ENCODE results near the gene TRDMT1. TPM values are rescaled to one million over a fixed set of nuclear protein-coding genes. Genes with fewer than 3 reads are reported as not detected.

Gene TRDMT1
- total RNA-seq, 1 experiment from 2014 or later: 4.2 TPM

- H3K4me1 ChIP-seq (replicated peaks; ENCODE audit: insufficient read depth): peaks cover 16% of the 10 kb centered on the region
- ChIA-PET POLR2A (ENCODE audit: unreplicated experiment) (interaction anchor here (0.6 kb wide), 1 partner anchor 14 kb away, joined by 6 read pairs; no protein-coding TSS in a partner anchor), CTCF (interaction anchor here (1.0 kb wide), 1 partner anchor 138 kb away, joined by 3 read pairs; no protein-coding TSS in a partner anchor)
- H3K4me3 ChIP-seq: peak overlapping the region; percentile 97
- H4K20me1 ChIP-seq (ENCODE audit: insufficient read depth): no peaks in the 10 kb centered on the region
- no peaks in the 10 kb centered on the region for H3F3A ChIP-seq (ENCODE audit: insufficient read depth, low read depth)
- no peak for DNase-seq
- no peaks in the 10 kb centered on the region for H3K27me3 ChIP-seq (ENCODE audit: insufficient read depth, low read depth)
- H3K4me2 ChIP-seq: peak overlapping the region; percentile 98
- BruUV-seq (replicated peaks): TSS peak; percentile 89
- no peaks in the 10 kb centered on the region for H3K36me3 ChIP-seq (ENCODE audit: low read depth)
- H3K9me3 ChIP-seq (ENCODE audit: insufficient read depth, low read depth): no peaks in the 10 kb centered on the region
- H2AFZ ChIP-seq: peak overlapping the region; percentile 100
- TF ChIP-seq CTCF (conservative IDR thresholded peaks at IDR 0.05): no peak
- TF ChIP-seq EZH2 (IDR thresholded peaks at IDR 0.05; ENCODE audit: low read depth): no peak
- peak overlapping the region; percentile 68 for H3K27ac ChIP-seq
- intact Hi-C loops (cut with micrococcal nuclease; ENCODE audit: unreplicated experiment): loop anchor here (1.0 to 10.0 kb wide), 4 partner anchors 29 to 310 kb away; no protein-coding TSS in a partner anchor
- no peaks in the 10 kb centered on the region for H3K9me2 ChIP-seq (ENCODE audit: insufficient read depth)
- H3K79me2 ChIP-seq (ENCODE audit: low read depth): no peaks in the 10 kb centered on the region
These were observed 283 bp upstream of the TRDMT1 start for GRCh38 chr10:17201794-17202116.

GRCh38 chr10:17200001-17200911 lies 1.2 kb downstream of the TRDMT1 start:
- POLR2A ChIA-PET (ENCODE audit: unreplicated experiment): interaction anchor here (0.5 to 0.7 kb wide), 4 partner anchors 18 to 308 kb away, joined by 3 to 4 read pairs (median 4); no protein-coding TSS in a partner anchor
- Histone ChIP-seq H3K36me3 (ENCODE audit: low read depth) (no peaks in the 10 kb centered on the region), H3K4me2 (peak overlapping the region; percentile 98), H3K4me1 (replicated peaks; ENCODE audit: insufficient read depth) (peaks cover 16% of the 10 kb centered on the region), H3K79me2 (ENCODE audit: low read depth) (no peaks in the 10 kb centered on the region), H3F3A (ENCODE audit: insufficient read depth, low read depth) (no peaks in the 10 kb centered on the region), H4K20me1 (ENCODE audit: insufficient read depth) (no peaks in the 10 kb centered on the region), H3K9me2 (ENCODE audit: insufficient read depth) (no peaks in the 10 kb centered on the region), H3K27ac (peak overlapping the region; percentile 68), H3K9me3 (ENCODE audit: insufficient read depth, low read depth) (no peaks in the 10 kb centered on the region), H3K4me3 (peak overlapping the region; percentile 97), H3K27me3 (ENCODE audit: insufficient read depth, low read depth) (no peaks in the 10 kb centered on the region), H2AFZ (peak overlapping the region; percentile 100)
- intact Hi-C loops (cut with micrococcal nuclease; ENCODE audit: unreplicated experiment): loop anchor here (10.0 kb wide), 2 partner anchors 135 to 175 kb away; no protein-coding TSS in a partner anchor
- no TSS peak for BruUV-seq (replicated peaks)
- no peak for DNase-seq
- no peak for TF ChIP-seq CTCF (conservative IDR thresholded peaks at IDR 0.05)
- TF ChIP-seq EZH2 (IDR thresholded peaks at IDR 0.05; ENCODE audit: low read depth): no peak
- CTCF ChIA-PET: no interaction called here

- H4K20me1 ChIP-seq (ENCODE audit: insufficient read depth): no peaks in the 10 kb centered on the region
These were observed 2.1 kb downstream of the TRDMT1 start for GRCh38 chr10:17199351-17199804.

More at GRCh38 chr10:17199351-17199804, 2.1 kb downstream of the TRDMT1 start:
- CTCF ChIA-PET: no interaction called here
- Histone ChIP-seq H3K4me3 (no peak overlapping the region), H3K9me2 (ENCODE audit: insufficient read depth) (no peaks in the 10 kb centered on the region), H3F3A (ENCODE audit: insufficient read depth, low read depth) (no peaks in the 10 kb centered on the region), H3K27ac (no peak overlapping the region), H3K4me1 (replicated peaks; ENCODE audit: insufficient read depth) (peaks cover 16% of the 10 kb centered on the region), H3K36me3 (ENCODE audit: low read depth) (no peaks in the 10 kb centered on the region), H3K9me3 (ENCODE audit: insufficient read depth, low read depth) (no peaks in the 10 kb centered on the region), H2AFZ (no peak overlapping the region), H3K27me3 (ENCODE audit: insufficient read depth, low read depth) (no peaks in the 10 kb centered on the region), H3K79me2 (ENCODE audit: low read depth) (no peaks in the 10 kb centered on the region), H3K4me2 (0 out of 2 replicates have a peak overlapping the region, but pooled peaks have one; percentile 98)
- BruUV-seq (replicated peaks): no TSS peak
- intact Hi-C loops (cut with micrococcal nuclease; ENCODE audit: unreplicated experiment): no loop called here
- POLR2A ChIA-PET (ENCODE audit: unreplicated experiment): interaction anchor here (0.7 kb wide), 1 partner anchor 17 kb away, joined by 3 read pairs; no protein-coding TSS in a partner anchor
- TF ChIP-seq EZH2 (IDR thresholded peaks at IDR 0.05; ENCODE audit: low read depth): no peak
- no peak for TF ChIP-seq CTCF (conservative IDR thresholded peaks at IDR 0.05)
- no peak for DNase-seq
